ENCODE results near the gene MROH7.

The MROH7 gene

GRCh38 chr1:54596756-54597155, 44.8 kb upstream of the MROH7 start:
- TF ChIP-seq REST (IDR thresholded peaks at IDR 0.05; ENCODE audit: insufficient read depth in 1 of 2, low read depth in 2 of 2, low read length in 2 of 2) (no peak), FOXP2 (optimal IDR thresholded peaks at IDR 0.05; ENCODE audit: borderline replicate concordance, extremely low read depth, extremely low read length, insufficient read depth) (no peak), SIN3A (IDR thresholded peaks at IDR 0.05; ENCODE audit: borderline replicate concordance, insufficient read depth, low read length) (no peak), POLR2AphosphoS5 (IDR thresholded peaks at IDR 0.05; ENCODE audit: low read depth, low read length) (no peak), TAF1 (IDR thresholded peaks at IDR 0.05; ENCODE audit: borderline replicate concordance, insufficient read depth, low read length) (no peak)

DNA sequence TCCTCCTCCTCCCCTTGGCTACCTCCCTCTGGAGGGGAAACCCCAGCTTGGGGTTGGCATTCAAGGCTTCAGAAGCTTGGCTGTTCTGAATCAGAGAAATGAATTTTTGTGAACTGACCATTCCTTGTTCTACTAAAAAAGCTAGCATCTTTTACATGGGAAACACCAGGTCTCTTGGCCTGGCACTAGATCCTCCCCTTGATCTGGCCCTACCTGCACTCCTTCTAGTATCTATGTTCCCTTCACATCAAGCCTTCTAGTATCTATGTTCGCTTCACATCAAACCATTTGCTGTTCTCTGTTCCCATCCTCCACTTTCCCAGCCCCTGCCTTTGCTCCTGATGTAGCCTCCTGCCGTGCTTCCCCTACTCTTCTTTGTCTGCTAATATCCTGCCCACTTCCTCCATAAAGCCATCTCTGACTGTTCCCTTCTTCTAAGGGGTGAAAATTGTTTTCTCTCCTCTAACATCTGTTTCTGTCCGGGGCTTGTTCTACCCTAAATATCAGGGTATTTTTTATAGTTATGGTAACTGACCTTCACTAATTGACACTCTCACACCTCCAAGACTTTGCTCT, 44.0 kb upstream of the MROH7 start:
- no peak for TF ChIP-seq POLR2AphosphoS5 (IDR thresholded peaks at IDR 0.05; ENCODE audit: low read depth, low read length)
- TF ChIP-seq REST (IDR thresholded peaks at IDR 0.05; ENCODE audit: insufficient read depth in 1 of 2, low read depth in 2 of 2, low read length in 2 of 2), result no peak
- no peak for TF ChIP-seq SIN3A (IDR thresholded peaks at IDR 0.05; ENCODE audit: borderline replicate concordance, insufficient read depth, low read length)
- no peak for TF ChIP-seq TAF1 (IDR thresholded peaks at IDR 0.05; ENCODE audit: borderline replicate concordance, insufficient read depth, low read length)
- no peak for TF ChIP-seq FOXP2 (optimal IDR thresholded peaks at IDR 0.05; ENCODE audit: borderline replicate concordance, extremely low read depth, extremely low read length, insufficient read depth)

DNA sequence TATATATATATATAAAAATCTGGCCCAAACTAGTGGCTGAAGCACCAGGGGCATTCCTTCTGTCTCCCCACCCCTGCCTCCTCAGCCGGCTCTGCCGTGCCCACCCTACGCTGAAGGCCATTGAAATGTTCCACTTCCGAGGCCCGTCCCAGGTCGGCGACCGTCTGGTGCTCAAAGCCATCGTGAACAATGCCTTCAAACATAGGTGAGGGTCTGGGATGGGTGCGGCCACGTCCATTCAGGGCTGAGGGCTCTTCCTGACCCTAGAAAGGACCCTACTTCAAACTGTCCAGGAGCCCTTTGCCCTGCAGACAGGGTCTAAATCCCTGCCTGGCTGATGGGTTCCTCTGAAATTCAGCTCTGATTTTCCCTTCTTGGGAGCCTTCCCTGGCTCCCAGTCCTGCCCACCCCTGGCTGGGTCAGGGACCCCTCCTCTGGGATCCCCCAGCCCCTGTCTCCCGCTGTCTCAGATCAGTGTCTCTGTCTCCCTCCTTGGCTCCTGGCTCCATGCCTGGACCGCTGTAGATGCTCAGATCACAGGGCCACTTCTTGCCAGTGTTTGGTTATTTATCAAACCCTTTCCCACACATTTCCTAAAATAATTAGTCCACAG, 42.3 kb upstream of the MROH7 start:
- no peak for TF ChIP-seq REST (IDR thresholded peaks at IDR 0.05; ENCODE audit: insufficient read depth in 1 of 2, low read depth in 2 of 2, low read length in 2 of 2)
- TF ChIP-seq POLR2AphosphoS5 (IDR thresholded peaks at IDR 0.05; ENCODE audit: low read depth, low read length), result no peak
- no peak for TF ChIP-seq TAF1 (IDR thresholded peaks at IDR 0.05; ENCODE audit: borderline replicate concordance, insufficient read depth, low read length)
- no peak for TF ChIP-seq FOXP2 (optimal IDR thresholded peaks at IDR 0.05; ENCODE audit: borderline replicate concordance, extremely low read depth, extremely low read length, insufficient read depth)
- no peak for TF ChIP-seq SIN3A (IDR thresholded peaks at IDR 0.05; ENCODE audit: borderline replicate concordance, insufficient read depth, low read length)

DNA sequence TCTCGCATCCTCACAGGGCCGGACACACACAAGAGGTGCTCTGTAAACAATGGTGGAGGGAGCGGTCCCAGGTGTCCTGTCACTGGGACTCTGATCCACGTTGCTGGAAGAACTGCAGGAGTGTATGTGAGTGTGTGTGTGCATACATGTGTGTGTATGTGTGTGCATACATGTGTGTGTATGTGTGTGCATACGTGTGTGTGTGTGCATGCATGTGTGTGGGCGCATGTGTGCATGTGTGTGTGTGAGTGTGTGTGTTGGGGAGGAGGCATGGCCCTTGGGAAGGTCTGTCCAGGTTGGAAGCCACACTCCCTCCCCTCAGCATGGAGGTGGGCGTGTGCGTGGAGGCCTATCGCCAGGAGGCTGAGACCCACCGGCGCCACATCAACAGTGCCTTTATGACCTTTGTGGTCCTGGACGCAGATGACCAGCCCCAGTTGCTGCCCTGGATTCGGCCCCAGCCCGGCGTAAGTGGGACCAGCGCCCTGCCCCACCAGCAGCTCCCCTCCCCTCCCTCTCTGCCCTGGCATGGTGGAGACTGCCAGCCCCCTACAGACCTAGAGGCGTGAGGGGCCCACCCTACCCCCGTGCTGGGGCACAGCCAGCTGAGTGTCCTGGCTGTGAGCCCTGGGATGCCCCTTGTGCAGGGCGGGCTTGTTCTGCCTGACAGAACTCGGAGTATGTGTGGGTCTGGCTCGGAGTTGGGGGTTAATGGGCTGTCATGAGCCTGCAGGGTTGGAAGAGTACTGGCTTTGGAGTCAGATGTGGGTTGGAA, 40.5 kb upstream of the MROH7 start:
- TF ChIP-seq REST (IDR thresholded peaks at IDR 0.05; ENCODE audit: insufficient read depth in 1 of 2, low read depth in 2 of 2, low read length in 2 of 2), result no peak

Measured in PFSK-1 (cell line).